HepG2 (cell line): ENCODE data around the gene NAP1L4.

Experiments
- CTCF ChIP-seq: sonication (generic); formaldehyde crosslinking; IDR thresholded peaks from 2 replicates; pipeline ENCODE4 v1.5.0; 2020; ENCODE audit warnings: mild to moderate bottlenecking, missing genetic modification reagents, moderate library complexity
- GLI4 ChIP-seq: sonication (generic); formaldehyde crosslinking; IDR thresholded peaks from 2 replicates; pipeline ENCODE4 v1.5.1; 2020; ENCODE audit warnings: missing genetic modification reagents, mild to moderate bottlenecking, moderate library complexity, borderline replicate concordance
- NFAT5 ChIP-seq: sonication (generic); formaldehyde crosslinking; IDR thresholded peaks from 2 replicates; pipeline ENCODE4 v1.4.0; 2020; ENCODE audit warnings: missing genetic modification reagents
- SP4 ChIP-seq: sonication (generic); formaldehyde crosslinking; IDR thresholded peaks from 2 replicates; pipeline ENCODE4 v1.8.1; 2023; ENCODE audit warnings: mild to moderate bottlenecking, missing genetic modification reagents
- TSC22D2 ChIP-seq: sonication (generic); formaldehyde crosslinking; IDR thresholded peaks from 2 replicates; pipeline ENCODE4 v1.5.1; 2020; ENCODE audit warnings: missing genetic modification reagents, mild to moderate bottlenecking, borderline replicate concordance

GRCh38 chr11:2919837-2920236, 72.3 kb downstream of the NAP1L4 start:
- TF ChIP-seq SP4 (CRISPR knock-in tag) (no peak), TSC22D2 (CRISPR knock-in tag) (no peak), CTCF (CRISPR knock-in tag) (no peak), NFAT5 (CRISPR knock-in tag) (no peak), GLI4 (no peak)
